Activated CD8-positive, alpha-beta memory T cell treated with anti-CD3 and anti-CD28 coated beads, Interleukin-2, amount 10 ng/mL, durations not matched to agents 7 days and 5 days (primary cell): Measurements from ENCODE around the gene RINT1. TPM values are rescaled to one million over a fixed set of nuclear protein-coding genes. Genes with fewer than 3 reads are reported as not detected.

Experiments
- ATAC-seq: fragments of 150-1000 bp; cut with Tn5 transposase; one replicate; pipeline ENCODE4 v1.10.0; 2021; ENCODE audit warnings: moderate library complexity
- CTCF ChIA-PET: fragments of 350-600 bp; sonication (Branson Sonifier 250); formaldehyde crosslinking; loops from one replicate; lab custom pipeline; 2021; ENCODE audit warnings: antibody characterized with exemption; lab: Charles Lee
- DNase-seq: peaks from one replicate; pipeline ENCODE4 v3.0.0-alpha.2; 2020
- H3K27ac Mint-ChIP-seq: one replicate; pipeline ENCODE4 v1.8.0; 2021; ENCODE audit warnings: mild to moderate bottlenecking, mixed read lengths
- H3K27me3 Mint-ChIP-seq: one replicate; pipeline ENCODE4 v1.8.0; 2021; ENCODE audit warnings: mixed read lengths
- H3K36me3 Mint-ChIP-seq: one replicate; pipeline ENCODE4 v1.8.0; 2021; ENCODE audit warnings: mild to moderate bottlenecking, mixed read lengths
- H3K4me1 Mint-ChIP-seq: one replicate; pipeline ENCODE4 v1.8.0; 2021; ENCODE audit warnings: mixed read lengths
- H3K4me3 Mint-ChIP-seq: one replicate; pipeline ENCODE4 v1.8.0; 2021; ENCODE audit warnings: mild to moderate bottlenecking, moderate library complexity, mixed read lengths
- H3K9me3 Mint-ChIP-seq: one replicate; pipeline ENCODE4 v1.8.0; 2022; ENCODE audit warnings: low read depth, mixed read lengths
- total RNA-seq, 2 experiments: library from RNA; stranded (reverse); gene quantifications; one replicate each; pipeline ENCODE4 v1.2.3, GENCODE V29; 2021

Gene RINT1
- total RNA-seq, 2 experiments from 2014 or later = 22.8 to 25.7 TPM

DNA sequence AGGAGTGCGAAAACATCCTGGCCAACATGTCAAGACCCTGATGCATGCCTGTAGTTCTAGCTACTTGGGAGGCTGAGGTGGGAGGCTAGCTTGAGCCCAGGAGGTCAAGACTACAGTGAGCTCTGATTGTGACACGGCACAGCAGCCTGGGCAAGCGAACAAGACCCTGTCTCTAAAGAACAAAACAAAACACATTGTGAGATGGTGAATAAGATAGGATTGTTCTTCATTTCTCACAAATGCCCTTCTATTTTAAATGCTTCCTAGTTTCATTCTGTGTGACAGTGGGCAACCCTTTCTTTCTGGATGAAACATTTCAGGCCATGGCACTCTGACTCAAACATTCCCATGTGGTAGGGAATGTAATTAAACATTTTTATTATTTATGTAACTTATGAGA is 35.8 kb downstream of the RINT1 start:
- ATAC-seq = no peak
- Mint-ChIP-seq H3K27me3 (no peaks in the 10 kb centered on the region), H3K4me1 (no peaks in the 10 kb centered on the region), H3K4me3 (no peak overlapping the region), H3K27ac (no peak overlapping the region), H3K36me3 (peaks cover 33% of the 10 kb centered on the region), H3K9me3 (no peaks in the 10 kb centered on the region)
- CTCF ChIA-PET = no interaction called here
- DNase-seq = no peak

DNA sequence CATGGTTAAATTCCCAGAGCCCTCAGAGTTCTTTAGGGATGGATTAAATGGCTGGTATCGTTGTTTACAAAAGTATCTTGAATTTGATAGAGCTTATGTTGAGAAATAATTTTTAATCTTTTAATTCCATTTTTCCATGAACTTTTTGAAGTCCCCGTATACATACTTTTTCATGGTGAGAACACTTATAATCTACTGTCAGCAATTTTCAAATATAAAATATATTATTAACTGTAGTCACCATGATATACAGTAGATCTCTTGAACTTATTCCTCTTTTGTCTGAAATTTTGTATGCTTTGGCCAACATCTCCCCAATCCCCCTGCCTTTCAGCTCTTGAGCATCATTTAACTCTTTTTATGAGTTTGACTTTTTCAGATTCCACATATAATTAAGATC is 39.9 kb downstream of the RINT1 start:
- ATAC-seq (no peak), DNase-seq (no peak)
- peaks cover 11% of the 10 kb centered on the region for H3K36me3 Mint-ChIP-seq
- H3K9me3 Mint-ChIP-seq = no peaks in the 10 kb centered on the region
- no peaks in the 10 kb centered on the region for H3K27me3 Mint-ChIP-seq
- no peak overlapping the region for H3K27ac Mint-ChIP-seq
- CTCF ChIA-PET = interaction anchor here (1.0 kb wide), 1 partner anchor 9 kb away, joined by 6 read pairs; the partner anchor contains the start of gene EFCAB10
- no peak overlapping the region for H3K4me3 Mint-ChIP-seq
- no peaks in the 10 kb centered on the region for H3K4me1 Mint-ChIP-seq

DNA sequence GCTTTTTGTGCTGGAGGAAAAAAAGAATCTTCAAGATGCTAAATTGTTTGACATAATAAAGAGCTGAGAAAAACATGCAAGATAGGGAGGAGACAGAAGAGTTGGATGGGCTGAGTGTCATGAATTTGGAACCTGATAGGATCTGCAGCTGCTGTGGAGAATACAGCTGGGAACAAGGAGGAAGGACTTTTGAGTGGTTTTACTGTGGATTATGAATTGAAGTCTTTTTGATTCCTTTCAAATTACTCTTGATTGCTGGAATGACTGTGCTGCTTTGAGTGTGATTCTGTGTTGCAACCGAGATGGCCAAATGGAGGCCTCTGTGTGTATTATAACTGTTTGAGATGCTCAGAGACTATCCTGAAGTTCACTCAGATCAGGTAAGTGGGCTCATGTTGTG is 45.2 kb downstream of the RINT1 start:
- no peaks in the 10 kb centered on the region for H3K36me3 Mint-ChIP-seq
- peaks cover 2% of the 10 kb centered on the region for H3K27me3 Mint-ChIP-seq
- CTCF ChIA-PET = no interaction called here
- no peak for ATAC-seq
- no peak for DNase-seq
- no peak overlapping the region for H3K4me3 Mint-ChIP-seq
- no peaks in the 10 kb centered on the region for H3K9me3 Mint-ChIP-seq
- H3K27ac Mint-ChIP-seq = no peak overlapping the region
- H3K4me1 Mint-ChIP-seq = peaks cover 9% of the 10 kb centered on the region

DNA sequence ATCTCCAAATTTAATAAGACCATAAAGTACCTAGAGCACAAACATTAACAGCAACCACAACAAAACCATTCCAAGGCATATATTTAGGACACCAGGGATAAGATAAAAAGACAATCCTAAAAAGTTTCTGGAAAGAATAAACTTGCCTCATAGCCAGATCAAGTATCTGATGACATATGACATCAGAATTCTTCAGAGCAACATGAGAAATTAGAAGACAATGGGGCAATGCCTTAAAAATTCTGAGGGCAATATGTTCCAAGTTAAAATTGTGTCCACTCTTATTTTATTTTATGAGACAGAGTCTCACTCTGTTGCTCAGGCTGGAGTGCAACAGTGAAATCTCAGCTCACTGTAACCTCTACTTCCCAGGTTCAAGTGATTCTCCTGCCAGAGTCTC is 46.5 kb downstream of the RINT1 start:
- Mint-ChIP-seq H3K27me3 (peaks cover 2% of the 10 kb centered on the region), H3K9me3 (no peaks in the 10 kb centered on the region), H3K27ac (no peak overlapping the region), H3K36me3 (no peaks in the 10 kb centered on the region), H3K4me3 (no peak overlapping the region), H3K4me1 (peaks cover 9% of the 10 kb centered on the region)
- CTCF ChIA-PET = interaction anchor here (0.6 kb wide), 1 partner anchor 31 kb away, joined by 3 read pairs; no protein-coding TSS in a partner anchor
- DNase-seq (no peak), ATAC-seq (no peak)

DNA sequence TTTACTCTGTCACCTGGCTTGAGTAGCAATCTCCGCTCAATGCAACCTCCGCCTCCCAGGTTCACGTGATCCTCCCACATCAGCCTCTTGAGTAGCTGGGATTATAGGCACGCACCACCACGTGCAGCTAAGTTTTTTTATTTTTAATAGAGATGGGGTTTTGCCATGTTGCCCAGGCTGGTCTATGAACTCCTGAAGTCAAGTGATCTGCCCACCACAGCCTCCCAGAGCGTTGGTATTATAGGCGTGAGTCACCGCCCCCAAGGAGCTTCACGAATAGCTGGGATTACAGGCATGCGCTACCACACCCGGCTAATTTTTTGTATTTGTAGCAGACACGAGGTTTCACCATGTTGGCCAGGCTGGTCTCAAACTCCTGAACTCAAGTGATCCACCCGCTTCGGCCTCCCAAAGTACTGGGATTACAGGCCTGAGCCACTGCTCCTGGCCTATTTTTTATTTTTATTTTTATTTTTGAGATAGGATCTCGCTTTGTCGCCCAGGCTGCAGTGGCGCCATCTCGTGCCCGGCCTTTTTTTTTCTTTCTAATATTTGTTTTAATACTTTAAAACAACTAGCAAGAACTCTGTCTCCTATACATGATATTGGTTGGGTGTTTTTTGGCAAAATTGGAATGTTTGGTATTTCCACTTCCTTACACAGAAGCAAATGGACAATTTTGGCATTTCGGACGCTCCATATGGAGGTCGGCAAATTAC is 48.2 kb downstream of the RINT1 start:
- DNase-seq (no peak), ATAC-seq (no peak)
- Mint-ChIP-seq H3K36me3 (no peaks in the 10 kb centered on the region), H3K4me1 (peaks cover 9% of the 10 kb centered on the region), H3K9me3 (no peaks in the 10 kb centered on the region), H3K4me3 (no peak overlapping the region), H3K27ac (no peak overlapping the region), H3K27me3 (peaks cover 2% of the 10 kb centered on the region)
- CTCF ChIA-PET = interaction anchor here (1.1 kb wide), 1 partner anchor 9 kb away, joined by 3 read pairs; no protein-coding TSS in a partner anchor

DNA sequence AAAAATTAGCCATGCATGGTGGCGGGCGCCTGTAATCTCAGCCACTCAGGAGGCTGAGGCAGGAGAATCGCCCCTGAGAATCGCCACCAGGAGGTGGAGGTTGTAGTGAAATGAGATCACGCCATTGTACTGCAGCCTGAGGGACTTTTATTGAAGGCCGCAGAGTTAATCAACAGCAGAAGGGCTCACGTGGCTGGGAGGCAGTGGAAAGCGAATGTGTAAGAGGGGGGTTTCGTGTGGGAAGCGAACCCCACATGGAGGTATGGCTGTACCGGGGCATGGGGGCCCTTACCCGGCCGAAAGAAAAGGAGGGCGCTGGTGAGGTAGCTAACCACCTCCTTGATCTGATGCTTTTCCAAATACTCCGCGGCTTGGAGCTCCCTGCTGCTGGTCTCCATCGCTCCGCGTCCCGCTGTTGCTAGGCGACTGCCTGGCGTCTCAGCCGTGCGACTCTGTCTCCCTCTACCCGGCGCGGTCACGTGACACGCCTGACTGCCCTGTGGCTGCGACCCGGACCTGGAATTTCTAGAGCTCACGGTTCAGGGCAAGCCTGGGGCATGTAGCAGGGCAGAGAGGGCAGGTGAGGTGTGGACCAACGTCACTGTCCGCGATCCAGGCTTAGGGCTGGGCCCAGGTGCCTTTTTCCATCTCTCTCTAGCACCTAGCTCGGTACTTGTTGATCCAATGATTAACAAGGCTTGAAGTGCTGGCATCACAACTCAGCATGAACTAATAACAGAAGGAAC is 49.2 kb downstream of the RINT1 start, which contains the start of gene EFCAB10:
EFCAB10 (minus strand) TSS at position 428 of the 746 bp plus-strand sequence; CDS start at position 398, 30 bp downstream.
- peak within 1 kb of the TSS; percentile 68 for H3K4me3 Mint-ChIP-seq
- DNase-seq (peak; percentile 75), ATAC-seq (peak; percentile 90)
- peaks cover 2% of the 10 kb centered on the region for H3K27me3 Mint-ChIP-seq
- H3K4me1 Mint-ChIP-seq = peaks cover 13% of the 10 kb centered on the region
- H3K36me3 Mint-ChIP-seq = no peaks in the 10 kb centered on the region
- H3K27ac Mint-ChIP-seq = no peak within 1 kb of the TSS
- CTCF ChIA-PET = interaction anchor here (1.0 to 1.3 kb wide), 3 partner anchors 10 to 49 kb away, joined by 3 to 6 read pairs (median 3); partner anchors contain the start of gene RINT1
- no peaks in the 10 kb centered on the region for H3K9me3 Mint-ChIP-seq

DNA sequence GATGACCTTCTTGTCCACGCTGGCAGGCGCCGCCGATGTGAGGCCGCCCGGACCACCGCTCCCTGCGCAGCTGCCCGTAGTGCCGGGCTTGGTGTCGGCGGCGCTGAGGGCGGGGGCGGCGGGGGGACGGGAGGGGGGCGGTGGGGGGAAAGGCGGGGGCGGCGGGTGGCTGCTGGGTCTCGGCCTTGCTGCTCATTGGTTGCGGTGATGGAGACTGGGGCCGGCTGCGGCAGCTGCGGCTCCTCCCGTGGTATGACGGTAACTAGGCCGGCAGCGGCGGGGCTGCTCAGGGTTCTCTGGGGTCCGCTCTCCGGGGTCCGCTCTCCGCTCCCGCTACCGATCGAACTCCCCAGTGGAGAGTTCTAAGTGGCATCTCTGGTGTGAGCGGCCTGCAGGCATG is 51.1 kb downstream of the RINT1 start:
- H3K27ac Mint-ChIP-seq = no peak overlapping the region
- ATAC-seq = no peak
- CTCF ChIA-PET = no interaction called here
- no peak overlapping the region for H3K4me3 Mint-ChIP-seq
- no peaks in the 10 kb centered on the region for H3K9me3 Mint-ChIP-seq
- DNase-seq = no peak
- H3K36me3 Mint-ChIP-seq = no peaks in the 10 kb centered on the region
- H3K4me1 Mint-ChIP-seq = peaks cover 16% of the 10 kb centered on the region
- H3K27me3 Mint-ChIP-seq = peaks cover 2% of the 10 kb centered on the region

DNA sequence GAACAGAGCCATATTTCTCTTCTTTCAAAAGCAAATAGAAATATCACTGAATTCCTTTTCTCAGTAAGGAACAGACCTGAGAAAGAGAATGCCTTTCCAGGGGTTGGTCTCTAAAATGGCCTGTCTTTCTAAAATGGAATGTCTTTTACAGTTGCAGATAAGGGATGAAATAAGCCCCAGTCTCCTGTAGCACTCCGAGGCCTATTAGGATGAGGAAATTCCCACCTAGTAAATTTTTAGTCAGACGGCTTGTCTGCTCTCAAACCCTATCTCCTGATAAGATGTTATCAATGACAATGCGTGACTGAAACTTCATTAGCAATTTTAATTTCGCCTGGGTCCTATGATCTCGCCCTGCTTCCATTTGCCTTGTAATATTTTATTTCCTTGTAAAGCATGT is 52.2 kb downstream of the RINT1 start:
- Mint-ChIP-seq H3K27me3 (peaks cover under 1% of the 10 kb centered on the region), H3K4me3 (no peak overlapping the region), H3K9me3 (no peaks in the 10 kb centered on the region), H3K27ac (no peak overlapping the region), H3K4me1 (peaks cover 23% of the 10 kb centered on the region), H3K36me3 (no peaks in the 10 kb centered on the region)
- CTCF ChIA-PET = no interaction called here
- ATAC-seq (no peak), DNase-seq (no peak)

DNA sequence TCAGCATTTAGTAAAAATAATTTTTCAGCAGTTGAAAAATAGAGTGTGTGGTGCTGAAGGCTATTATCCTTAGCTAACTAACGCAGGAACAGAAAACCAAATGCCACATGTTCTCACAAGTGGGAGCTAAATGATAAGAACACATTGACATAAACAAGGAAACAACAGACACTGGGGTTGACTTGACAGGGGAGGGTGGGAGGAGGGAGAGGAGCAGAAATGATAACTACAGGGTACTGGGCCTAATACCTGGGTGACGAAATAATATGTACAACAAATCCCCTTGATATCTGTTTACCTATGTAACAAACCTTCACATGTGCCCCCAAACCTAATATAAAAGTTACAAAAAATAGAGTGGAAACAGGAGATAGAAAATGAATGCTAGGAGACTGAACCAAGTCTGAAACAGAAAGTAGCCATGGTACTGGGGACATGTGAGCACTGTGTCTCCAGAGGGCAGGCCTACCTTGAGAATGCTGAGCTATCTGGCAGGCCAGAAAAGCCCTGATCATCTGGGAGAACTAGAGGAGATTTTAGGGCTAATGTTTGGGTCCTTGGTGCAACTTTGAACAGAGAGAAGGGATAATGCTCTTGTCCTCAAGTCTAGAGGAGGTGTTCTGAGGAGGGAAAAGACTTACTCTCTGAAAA is 54.0 kb downstream of the RINT1 start:
- H3K27ac Mint-ChIP-seq = no peak overlapping the region
- no peaks in the 10 kb centered on the region for H3K36me3 Mint-ChIP-seq
- CTCF ChIA-PET = interaction anchor here (1.1 to 1.2 kb wide), 2 partner anchors 54 to 702 kb away, joined by 3 read pairs; partner anchors contain the start of gene RINT1
- no peak for ATAC-seq
- no peaks in the 10 kb centered on the region for H3K27me3 Mint-ChIP-seq
- H3K9me3 Mint-ChIP-seq = no peaks in the 10 kb centered on the region
- H3K4me1 Mint-ChIP-seq = peaks cover 27% of the 10 kb centered on the region
- DNase-seq = peak; percentile 41
- H3K4me3 Mint-ChIP-seq = no peak overlapping the region

DNA sequence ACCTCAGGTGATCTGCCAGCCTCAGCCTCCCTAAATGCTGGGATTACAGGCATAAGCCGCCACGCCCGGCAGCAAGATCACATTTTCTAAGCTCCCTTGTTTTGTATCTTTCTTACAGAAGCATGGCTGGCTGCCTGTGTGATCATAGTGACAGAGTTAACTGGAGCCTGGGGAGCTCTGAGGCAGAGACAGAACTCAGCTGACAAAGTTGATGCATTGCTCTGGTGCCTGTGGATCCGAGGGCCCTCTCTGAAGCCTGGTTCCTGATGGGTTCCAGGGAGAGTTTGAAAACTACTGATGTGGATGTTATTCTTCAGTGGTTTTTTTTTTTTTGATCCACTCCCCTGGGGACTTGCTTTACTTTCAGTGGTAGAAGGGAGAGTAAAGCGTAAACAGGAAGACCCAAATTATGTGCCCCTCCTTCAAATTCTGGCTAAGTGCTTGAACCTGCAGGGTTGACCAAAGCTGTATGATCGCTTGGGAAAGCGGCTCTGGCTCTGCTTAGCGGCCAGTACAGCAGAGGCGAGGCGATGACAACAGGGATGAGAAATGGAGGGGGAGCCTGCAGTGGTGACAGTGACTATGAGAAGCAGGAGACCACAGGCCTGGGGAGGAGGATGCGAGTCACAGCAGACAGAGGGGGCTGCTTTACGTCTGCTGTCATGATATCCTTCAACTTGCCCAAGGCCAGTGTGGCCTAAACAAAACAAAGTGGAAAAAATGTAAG is 56.1 kb downstream of the RINT1 start:
- ATAC-seq (no peak), DNase-seq (peak; percentile 40)
- Mint-ChIP-seq H3K4me3 (no peak overlapping the region), H3K36me3 (no peaks in the 10 kb centered on the region), H3K4me1 (peaks cover 18% of the 10 kb centered on the region), H3K9me3 (no peaks in the 10 kb centered on the region), H3K27ac (peak overlapping the region; percentile 55), H3K27me3 (no peaks in the 10 kb centered on the region)
- CTCF ChIA-PET = interaction anchor here (1.1 kb wide), 2 partner anchors 9 to 12 kb away, joined by 3 read pairs; no protein-coding TSS in a partner anchor

DNA sequence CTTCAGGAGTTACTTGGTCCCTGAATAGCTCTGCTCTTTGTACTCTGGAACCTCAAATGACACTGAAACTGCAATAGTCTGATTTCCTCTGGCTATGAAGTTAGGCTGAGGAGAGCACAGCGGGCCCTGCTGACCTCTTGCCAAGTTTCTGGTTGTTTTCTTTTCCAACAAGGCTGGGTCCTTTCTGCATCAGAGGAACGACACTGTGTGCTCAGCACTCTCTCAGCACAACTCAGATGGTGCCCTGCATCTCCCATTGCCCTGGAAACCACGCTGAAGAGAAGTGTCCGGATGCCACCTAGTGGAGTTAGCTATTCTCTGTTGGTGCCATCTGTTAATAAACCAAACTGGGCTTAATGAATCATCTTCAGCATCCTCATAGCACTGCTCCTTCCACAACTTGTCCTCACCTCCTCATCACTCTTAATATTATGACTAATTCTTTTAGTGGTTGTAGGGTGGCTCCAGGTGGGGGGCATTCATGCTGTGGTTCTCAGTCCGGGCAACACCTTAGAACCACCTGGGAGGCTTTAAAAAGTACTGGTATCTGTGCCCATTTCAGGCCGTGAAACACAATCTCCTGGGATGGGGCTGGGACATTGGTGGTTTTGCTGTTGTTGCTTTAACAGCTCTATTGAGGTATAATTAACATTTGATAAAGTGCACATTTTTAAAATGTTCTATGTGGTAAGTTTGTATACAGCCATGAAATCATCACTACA is 57.5 kb downstream of the RINT1 start:
- ATAC-seq = peak; percentile 90
- CTCF ChIA-PET = interaction anchor here (0.8 to 1.8 kb wide), 9 partner anchors 10 to 667 kb away, joined by 3 to 6 read pairs (median 3); partner anchors contain the start of gene RINT1
- peaks cover 18% of the 10 kb centered on the region for H3K4me1 Mint-ChIP-seq

DNA sequence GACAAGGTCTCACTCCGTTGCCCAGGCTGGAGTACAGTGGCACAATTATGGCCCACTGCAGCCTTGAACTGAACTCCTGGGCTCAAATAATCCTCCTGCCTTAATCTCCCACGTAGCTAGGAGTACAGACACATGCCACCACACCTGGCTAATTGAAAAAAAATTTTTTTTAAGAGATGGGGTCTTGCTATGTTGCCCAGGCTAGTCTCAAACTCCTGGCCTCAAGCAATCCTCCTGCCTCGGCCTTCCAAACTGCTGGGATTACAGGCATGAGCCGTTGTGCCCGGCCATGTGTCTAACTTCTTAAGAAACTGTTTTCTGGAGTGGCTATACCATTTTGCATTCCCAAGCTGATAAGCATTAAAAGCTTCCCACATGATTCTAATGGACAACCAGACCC is 58.8 kb downstream of the RINT1 start:
- Mint-ChIP-seq H3K27me3 (peaks cover 8% of the 10 kb centered on the region), H3K36me3 (no peaks in the 10 kb centered on the region), H3K4me3 (no peak overlapping the region), H3K4me1 (peaks cover 18% of the 10 kb centered on the region), H3K27ac (no peak overlapping the region), H3K9me3 (no peaks in the 10 kb centered on the region)
- CTCF ChIA-PET = no interaction called here
- ATAC-seq (no peak), DNase-seq (no peak)

More for the DNA sequence above, 57.5 kb downstream of the RINT1 start:
- peak; percentile 77 for DNase-seq
- H3K9me3 Mint-ChIP-seq = no peaks in the 10 kb centered on the region
- no peak overlapping the region for H3K27ac Mint-ChIP-seq
- H3K4me3 Mint-ChIP-seq = no peak overlapping the region
- H3K36me3 Mint-ChIP-seq = no peaks in the 10 kb centered on the region
- peaks cover 5% of the 10 kb centered on the region for H3K27me3 Mint-ChIP-seq
